Epidermal melanocyte (primary cell): Measurements from ENCODE around the gene TMEM203.
"Not testable (repeated sequence)": the region's sequence is repeated elsewhere in the genome, so short reads cannot be mapped to it uniquely, and the experiment has no call there.

Experiments used
- DNase-seq: peaks from one replicate; pipeline ENCODE4 v3.0.0; 2011; ENCODE audit warnings: low spot score; ENCODE audit not compliant: insufficient read length

The TMEM203 gene, protein sequence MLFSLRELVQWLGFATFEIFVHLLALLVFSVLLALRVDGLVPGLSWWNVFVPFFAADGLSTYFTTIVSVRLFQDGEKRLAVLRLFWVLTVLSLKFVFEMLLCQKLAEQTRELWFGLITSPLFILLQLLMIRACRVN

DNA sequence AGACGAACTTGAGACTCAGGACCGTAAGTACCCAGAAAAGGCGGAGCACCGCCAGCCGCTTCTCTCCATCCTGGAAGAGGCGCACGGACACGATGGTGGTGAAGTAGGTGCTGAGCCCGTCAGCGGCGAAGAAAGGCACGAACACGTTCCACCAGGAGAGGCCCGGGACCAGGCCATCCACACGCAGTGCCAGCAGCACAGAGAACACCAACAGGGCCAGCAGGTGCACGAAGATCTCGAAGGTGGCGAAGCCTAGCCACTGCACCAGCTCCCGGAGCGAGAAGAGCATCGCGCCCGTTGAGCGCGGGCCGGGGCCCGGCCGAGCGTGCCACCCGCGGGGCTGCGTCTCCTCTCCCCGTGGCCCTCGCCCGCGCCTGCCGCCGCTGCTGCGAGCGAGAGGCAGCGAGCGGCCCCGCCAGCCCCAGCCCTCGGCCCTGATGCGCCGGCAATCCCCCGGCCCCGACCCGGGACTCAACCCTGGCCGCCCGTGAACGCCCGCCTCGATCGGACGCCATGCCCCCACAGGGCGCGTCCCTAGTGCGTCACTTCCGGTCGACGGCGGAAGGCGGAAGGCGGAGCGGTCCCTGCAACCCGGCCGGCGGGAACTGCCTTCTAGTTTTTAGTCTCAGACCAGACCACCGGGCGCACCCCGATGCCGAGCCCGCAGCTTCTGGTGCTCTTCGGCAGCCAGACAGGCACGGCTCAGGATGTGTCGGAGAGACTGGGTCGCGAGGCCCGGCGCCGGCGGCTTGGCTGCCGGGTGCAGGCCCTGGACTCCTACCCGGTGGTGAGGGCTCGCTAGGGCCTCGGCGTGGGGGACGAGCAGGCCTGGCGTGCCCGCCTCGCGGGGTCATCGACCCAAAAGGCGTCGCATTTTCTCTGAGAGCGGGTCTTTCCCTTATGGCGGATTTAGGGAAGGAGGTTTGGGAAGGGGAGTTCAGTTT, at the start of gene TMEM203, which contains the start of gene NDOR1:
Gene TMEM203 (minus strand): TSS at position 523 of the 944 bp plus-strand sequence. CDS start 234 bp downstream, at position 289.
Gene NDOR1 (plus strand): TSS at position 575 of the 944 bp plus-strand sequence. CDS start 78 bp downstream, at position 653.
- peak; percentile 100 for DNase-seq

DNA sequence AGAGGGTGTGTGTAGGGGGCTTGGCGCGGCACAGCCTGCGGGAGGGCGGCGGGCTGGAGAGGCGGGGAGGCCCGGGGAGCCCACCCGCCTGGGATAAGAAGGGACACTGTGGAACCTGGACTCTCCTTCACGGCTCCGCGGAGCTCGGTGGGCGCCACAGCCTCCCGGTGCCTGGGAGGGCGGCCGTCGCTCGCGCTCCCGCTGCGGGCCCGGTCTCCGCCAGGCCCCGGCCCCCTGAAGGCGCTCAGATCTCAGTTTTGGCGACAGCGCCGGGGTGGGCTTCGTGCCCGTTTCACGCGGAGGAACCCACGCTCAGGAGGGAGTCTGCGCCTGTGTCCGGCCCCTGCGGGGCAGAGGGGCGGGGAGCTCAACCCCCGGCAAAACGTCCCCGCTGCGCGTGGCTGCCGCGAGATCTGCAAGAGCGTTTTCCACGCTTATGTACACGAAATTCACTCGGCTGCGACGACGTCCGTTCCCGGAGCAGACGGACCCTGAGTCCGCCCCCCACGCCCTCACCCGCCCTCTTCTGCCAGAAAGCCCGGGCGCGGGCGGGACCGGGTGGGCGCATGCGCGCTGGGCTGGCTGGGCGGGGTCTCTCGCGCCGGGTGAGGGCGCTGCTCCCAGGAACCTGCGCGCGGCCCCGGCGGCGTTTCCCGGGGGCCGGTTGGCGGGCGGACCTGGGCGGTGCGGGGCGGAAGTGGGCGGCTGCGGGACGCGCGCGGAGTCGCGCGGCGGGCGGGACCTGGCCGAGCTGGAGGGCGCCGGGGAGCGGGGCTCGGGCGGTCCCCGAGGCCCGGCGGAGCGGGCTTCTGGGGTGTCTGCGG, 49.4 kb upstream of the TMEM203 start, which contains the start of gene NELFB:
Gene NELFB (plus strand): TSS at position 704 of the 824 bp plus-strand sequence.
- peak; percentile 99 for DNase-seq

DNA sequence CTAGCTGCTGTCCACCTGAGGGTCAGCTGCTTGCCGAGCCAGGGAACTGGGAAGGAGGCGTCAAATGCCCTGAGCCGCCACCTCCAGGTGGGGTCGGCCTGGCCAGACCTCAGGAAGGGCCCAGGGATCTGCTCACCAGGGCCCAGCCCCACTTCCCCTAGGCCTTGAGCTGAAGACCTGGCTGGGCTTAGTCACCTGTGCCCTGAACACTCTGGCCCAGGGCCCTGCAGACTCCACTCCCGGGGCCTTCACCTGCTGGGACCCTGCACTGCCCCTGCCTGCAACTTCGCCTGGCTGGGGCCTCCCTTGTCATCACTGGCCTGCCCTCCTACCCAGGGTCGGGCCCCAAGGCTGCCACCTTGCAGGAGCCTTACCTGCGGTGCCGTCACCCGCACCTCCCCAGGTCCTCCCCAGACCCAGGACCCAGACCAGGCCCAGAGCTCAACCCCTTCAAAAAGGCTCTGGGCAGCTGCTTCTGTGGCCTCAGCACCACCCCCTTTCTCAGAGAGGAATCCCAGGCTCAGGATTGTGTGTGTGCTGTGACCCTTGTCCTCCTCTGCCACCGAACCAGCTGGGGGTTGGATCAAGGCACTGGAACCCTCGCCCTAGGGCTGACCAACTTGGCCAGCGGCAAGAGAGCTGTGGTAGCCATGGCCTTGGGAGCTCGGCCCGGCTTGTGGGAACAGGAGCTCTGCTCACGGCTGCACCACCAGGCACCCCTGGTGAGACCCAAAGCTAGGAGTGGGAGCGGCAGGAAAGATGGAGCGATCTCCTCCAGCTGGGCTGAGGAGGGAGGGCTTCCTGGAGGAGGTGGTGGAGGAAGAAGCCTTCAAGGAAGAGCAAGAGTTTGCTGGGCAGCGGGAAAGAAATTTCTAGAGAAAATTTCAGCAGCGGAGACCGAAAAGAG, 48.5 kb upstream of the TMEM203 start:
- no peak for DNase-seq

DNA sequence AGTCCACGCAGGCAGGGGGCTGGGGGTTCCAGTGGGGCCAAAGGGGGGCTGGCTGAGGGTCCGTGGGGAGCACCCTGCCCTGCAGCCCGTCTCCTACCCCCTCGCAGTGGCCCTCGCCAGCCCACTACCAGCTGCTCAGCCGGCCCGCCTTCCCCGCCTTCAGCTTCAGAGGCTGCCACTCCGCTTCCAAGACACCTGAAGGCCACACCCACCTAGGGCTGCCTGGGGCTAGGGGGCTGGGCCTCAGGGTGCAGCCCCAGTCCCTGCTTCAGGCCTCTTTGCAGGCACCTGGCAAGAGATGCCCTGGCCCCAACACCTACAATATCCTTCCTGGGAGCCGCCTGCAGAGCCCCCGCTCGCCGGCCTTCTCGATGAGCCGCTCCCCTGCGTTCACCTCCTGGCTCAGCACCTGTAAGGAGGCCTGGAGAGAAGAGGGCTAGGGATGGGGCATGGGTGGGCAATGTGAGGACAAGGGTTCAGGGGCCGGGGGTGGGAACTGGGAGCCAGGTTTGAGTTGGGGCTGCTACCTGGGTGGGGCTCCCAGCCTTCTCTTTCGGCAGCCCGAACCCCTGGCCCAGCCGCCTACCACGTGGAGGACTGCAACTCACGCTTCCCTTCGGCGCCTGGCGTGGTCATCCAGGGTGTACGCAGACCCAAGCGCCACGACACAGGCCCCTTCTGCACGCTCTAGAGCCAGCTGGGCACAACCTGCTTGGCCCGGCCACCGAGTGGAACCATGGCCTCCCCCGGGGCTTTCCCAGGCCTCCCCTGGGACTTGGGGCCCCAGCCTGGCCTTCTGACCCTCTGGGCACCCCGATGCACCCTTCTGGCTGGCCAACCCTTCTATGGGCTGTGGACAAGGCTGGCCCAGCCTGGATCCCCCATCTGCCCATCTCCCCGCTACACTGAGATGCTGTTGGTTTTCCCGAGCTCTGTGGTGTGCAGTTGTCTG, 47.4 kb upstream of the TMEM203 start:
- DNase-seq: no peak

DNA sequence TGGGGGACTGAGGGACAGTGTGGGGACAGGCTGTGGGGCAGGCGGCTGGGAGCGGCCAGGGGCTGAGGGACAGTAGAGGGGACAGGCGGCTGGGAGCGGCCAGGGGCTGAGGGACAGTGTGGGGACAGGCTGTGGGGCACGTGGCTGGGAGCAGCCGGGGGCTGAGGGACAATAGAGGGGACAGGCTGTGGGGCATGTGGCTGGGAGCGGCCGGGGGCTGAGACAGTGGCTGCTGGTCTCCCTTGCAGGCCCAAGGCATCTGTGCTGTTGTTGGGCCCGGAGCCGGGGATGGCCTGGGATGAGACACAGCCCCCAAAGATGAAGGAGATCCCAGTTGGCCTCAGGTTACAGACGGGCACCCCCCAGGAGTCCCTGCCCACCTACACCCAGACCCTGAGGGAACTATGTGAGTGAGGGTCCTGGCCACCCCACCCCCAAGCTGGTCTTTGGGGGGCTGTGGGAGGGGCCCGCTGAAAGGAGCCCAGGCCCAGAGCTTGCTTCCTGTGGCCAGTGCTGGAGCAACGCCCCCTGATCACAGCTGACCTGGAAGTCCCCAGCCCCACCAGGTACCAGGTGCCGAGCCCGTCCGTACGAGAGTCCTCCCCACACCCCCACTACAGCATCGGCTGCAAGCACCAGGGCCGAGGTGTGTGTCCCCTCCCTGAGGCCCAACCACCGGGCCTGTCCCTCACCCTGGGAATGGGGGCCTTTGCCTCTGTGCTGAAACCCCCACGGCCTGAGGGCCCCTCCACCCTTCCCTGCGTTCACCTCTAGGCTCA, 46.2 kb upstream of the TMEM203 start:
- DNase-seq: no peak

DNA sequence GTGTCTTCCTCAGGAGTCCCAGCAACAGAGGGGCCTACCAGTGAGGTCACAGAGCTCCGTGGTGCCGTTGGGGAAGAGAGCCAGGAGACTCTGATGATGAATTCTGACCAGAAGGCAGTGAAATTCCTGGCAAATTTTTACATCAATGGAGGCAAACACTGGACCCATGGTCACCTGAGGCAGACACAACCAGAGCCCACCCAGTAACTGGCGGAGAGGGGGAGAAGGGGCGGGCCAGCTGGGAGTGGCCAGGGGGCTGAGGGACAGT, 45.7 kb upstream of the TMEM203 start, which contains the start of gene STPG3:
Gene STPG3 (plus strand): TSS at position 93 of the 268 bp plus-strand sequence. CDS start 1 bp downstream, at position 94.
- DNase-seq: no peak

- no peak for DNase-seq
These were observed 45.1 kb upstream of the TMEM203 start for GRCh38 chr9:137250329-137251193.

DNA sequence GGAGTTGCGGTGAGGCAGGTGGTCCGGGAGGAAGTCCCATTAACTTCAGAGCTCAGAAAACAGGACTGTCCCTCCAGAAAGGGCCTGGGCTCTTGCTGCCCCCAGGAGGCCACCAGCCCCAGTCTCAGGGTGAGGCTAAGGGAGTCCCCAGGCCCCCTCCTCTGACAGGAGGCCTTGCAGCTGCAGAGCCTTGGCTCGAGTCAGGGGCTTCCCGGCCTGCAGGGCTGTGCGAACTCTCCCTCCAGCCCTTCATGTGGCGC, 42.4 kb upstream of the TMEM203 start:
- DNase-seq: no peak

DNA sequence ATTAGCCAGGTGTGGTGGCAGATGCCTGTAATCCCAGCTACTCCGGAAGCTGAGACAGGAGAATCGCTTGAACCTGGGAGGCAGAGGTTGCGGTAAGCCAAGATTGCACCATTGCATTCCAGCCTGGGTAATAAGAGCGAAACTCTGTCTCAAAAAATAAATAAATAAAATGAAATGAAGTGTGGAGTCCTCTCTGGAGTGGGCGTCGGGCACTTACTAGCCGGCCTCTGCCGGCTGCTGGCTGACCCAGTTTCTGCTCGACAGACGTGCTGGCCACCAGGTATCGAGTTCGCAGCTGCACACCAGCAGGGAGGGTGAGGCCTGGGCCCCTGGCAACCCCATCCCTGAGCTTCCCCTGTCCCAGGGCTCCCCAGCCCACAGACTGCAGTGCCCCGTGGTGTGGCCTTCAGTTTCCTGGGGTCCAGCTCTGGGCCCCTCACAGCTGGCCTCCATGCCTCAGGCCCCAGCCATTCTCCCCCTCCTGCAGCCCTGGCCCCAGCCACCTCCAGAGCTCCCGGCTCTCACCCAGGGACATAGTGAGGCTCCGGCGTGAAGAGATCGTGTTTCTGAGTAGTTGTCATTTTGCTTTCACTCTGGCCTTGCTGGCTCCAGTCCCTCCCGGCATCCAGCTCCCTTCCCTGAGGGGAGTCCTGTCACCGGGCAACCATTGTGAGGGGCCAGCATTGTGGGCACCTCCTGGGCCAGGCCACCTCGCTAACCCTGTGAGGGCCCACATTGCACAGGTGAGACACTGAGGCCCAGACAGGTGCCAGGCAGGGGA, 41.9 kb upstream of the TMEM203 start:
- no peak for DNase-seq

DNA sequence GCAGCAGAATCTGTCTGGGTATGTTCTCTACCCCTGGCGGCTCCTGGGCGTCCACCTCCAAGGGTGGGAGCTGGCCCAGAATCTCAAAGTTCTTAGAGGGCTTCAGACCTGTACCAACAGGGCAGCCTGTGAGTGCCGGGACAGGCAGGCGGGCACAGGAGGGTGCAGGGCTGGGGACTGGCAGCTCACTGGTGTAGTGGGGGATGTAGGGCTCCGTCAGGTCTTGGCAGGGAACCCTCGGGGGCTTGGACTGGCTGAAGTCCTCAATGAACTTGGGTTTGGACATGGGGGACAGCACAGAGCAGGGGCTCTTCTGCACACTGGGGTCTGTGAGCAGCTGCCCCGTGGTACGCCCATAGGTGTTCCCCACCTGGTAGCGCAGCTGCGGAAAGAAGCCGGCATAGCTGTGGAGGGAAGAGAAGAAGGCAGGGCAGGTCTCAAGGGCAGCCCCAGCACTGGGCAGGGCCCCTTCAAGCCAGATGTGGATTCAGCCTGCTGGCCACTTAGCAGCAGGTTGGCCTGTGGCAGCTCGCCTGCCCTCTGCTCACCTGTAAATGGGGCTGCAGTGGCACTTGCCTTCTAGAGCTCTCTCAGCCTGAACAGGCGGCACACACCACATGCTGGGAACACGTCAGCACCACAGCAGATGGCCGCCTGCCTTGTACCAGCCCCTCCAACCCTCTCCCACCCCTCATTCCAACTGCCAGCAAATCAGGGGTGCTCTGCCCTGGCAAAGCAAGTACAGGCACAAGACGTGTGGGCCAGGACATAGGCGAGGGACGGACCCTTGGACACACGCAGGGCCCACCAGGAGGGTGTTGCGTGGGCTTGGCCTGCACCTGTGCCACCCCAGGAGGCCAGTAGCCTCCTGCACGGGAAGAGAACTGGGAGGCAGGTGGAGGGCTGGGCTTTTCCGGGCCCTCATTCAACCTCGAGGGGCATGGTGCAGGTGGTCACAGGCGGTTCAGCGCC, 40.3 kb upstream of the TMEM203 start:
- no peak for DNase-seq

- no peak for DNase-seq
These were observed 39.3 kb upstream of the TMEM203 start for GRCh38 chr9:137244486-137245449.

DNA sequence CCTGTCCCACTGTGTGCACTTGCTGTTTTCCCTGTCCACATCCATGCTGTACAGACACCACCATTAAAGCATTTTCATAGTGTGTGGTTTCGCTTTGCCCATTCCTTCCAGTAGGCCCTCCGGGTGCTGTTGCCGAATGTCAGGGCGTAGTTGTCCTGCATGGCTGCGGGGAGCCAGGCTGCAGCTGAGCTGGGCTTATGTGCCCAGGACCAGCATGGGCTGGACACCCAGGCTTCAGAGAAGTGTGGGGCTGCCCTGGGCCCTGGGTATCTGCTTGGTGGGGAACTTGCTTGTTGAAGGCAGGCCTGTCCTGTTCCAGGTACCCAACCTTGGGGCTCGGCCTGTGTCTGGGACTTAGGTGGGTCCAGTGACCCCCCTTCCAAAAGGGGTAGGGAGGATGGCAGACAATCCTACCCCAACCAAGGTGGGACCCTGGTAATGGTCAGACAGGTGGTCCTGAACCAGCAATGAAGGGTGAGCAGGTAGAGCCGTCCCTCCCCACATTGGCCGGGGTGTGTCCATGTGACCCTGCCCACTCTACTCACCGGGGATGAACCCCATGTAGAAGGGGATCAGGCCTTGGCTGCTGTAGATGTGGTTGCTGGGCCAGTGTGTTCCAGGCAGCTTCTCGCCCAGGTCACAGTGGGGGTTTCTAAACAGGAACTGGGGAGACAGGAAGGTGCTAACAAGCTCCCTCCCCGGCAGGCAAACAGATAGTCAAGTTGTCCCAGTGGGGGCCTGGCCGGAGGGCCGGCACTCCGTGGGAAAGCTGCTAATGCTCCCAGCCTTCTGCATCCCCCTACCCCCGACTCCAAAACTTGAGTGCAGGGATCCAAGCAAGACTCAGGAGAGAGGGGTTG, 38.4 kb upstream of the TMEM203 start:
- DNase-seq: no peak

DNA sequence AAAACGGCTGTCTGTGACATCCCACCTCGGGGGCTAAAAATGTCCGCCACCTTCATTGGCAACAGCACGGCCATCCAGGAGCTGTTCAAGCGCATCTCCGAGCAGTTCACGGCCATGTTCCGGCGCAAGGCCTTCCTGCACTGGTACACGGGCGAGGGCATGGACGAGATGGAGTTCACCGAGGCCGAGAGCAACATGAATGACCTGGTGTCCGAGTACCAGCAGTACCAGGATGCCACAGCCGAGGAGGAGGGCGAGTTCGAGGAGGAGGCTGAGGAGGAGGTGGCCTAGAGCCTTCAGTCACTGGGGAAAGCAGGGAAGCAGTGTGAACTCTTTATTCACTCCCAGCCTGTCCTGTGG, 37.8 kb upstream of the TMEM203 start:
- DNase-seq: not testable (repeated sequence)
